HepG2 (cell line): ENCODE measurements around the gene RMDN2. TPM values are rescaled to one million over a fixed set of nuclear protein-coding genes. Genes with fewer than 3 reads are reported as not detected.

ENCODE experiments used
- CENPX ChIP-seq: sonication (generic); formaldehyde crosslinking; IDR thresholded peaks from 2 replicates; pipeline ENCODE4 v1.9.0; 2021; ENCODE audit warnings: mild to moderate bottlenecking, missing genetic modification reagents, moderate library complexity
- CSRNP1 ChIP-seq: sonication (generic); formaldehyde crosslinking; IDR thresholded peaks from 2 replicates; pipeline ENCODE4 v1.8.1; 2023; ENCODE audit warnings: mild to moderate bottlenecking, missing genetic modification reagents
- DPF2 ChIP-seq: sonication (generic); formaldehyde crosslinking; IDR thresholded peaks from 2 replicates; pipeline ENCODE4 v1.4.0; 2020; ENCODE audit warnings: mild to moderate bottlenecking, low read depth, missing genetic modification reagents, borderline replicate concordance
- GABPA ChIP-seq, 2 experiments: IDR thresholded peaks; 2 replicates each; pipeline ENCODE4 v1.6.1; 2011 to 2016; ENCODE audit warnings: low read depth in 2 of 2, low read length in 1 of 2, missing biosample characterization in 1 of 2, missing genetic modification characterization in 1 of 2
- HDAC2 ChIP-seq: sonication (generic); formaldehyde crosslinking; IDR thresholded peaks from 2 replicates; pipeline ENCODE4 v1.4.0; 2020; ENCODE audit warnings: missing genetic modification reagents
- HMG20A ChIP-seq: IDR thresholded peaks from 2 replicates; pipeline ENCODE4 v1.6.1; 2016; ENCODE audit warnings: borderline replicate concordance
- HNRNPLL ChIP-seq: fragments of 200-400 bp; formaldehyde crosslinking; IDR thresholded peaks from 2 replicates; pipeline ENCODE4 v1.6.1; 2017; ENCODE audit warnings: mild to moderate bottlenecking, low read depth, low read length; ENCODE audit not compliant: poor library complexity, severe bottlenecking
- KDM6A ChIP-seq: IDR thresholded peaks from 2 replicates; pipeline ENCODE4 v1.6.1; 2016; ENCODE audit warnings: low read depth
- MIXL1 ChIP-seq: IDR thresholded peaks from 2 replicates; pipeline ENCODE4 v1.6.1; 2016
- PHF21A ChIP-seq: sonication (generic); formaldehyde crosslinking; IDR thresholded peaks from 2 replicates; pipeline ENCODE4 v1.5.0; 2020; ENCODE audit warnings: mild to moderate bottlenecking, missing genetic modification reagents
- PITX1 ChIP-seq: sonication (generic); formaldehyde crosslinking; IDR thresholded peaks from 2 replicates; pipeline ENCODE4 v1.5.1; 2020; ENCODE audit warnings: mild to moderate bottlenecking, missing genetic modification reagents
- PTBP1 ChIP-seq: fragments of 200-400 bp; formaldehyde crosslinking; IDR thresholded peaks from 2 replicates; pipeline ENCODE4 v1.6.1; 2018; ENCODE audit warnings: low read length, low read depth; ENCODE audit not compliant: poor library complexity, severe bottlenecking
- SP1 ChIP-seq, 2 experiments: fragments of 450-650 bp in 1 of 2; sonication (generic) in 1 of 2; formaldehyde crosslinking in 1 of 2; IDR thresholded peaks; 2 replicates each; pipeline versions ENCODE4 v1.4.0 to v1.6.1; 2016 to 2020; ENCODE audit warnings: missing genetic modification reagents in 1 of 2
- TRIM24 ChIP-seq: sonication (generic); formaldehyde crosslinking; IDR thresholded peaks from 2 replicates; pipeline ENCODE4 v1.8.0; 2022; ENCODE audit warnings: mild to moderate bottlenecking, missing genetic modification reagents
- YEATS2 ChIP-seq: sonication (generic); formaldehyde crosslinking; IDR thresholded peaks from 2 replicates; pipeline ENCODE4 v1.4.0; 2020; ENCODE audit warnings: missing genetic modification reagents, borderline replicate concordance
- ZFX ChIP-seq: sonication (generic); formaldehyde crosslinking; IDR thresholded peaks from 2 replicates; pipeline ENCODE4 v1.4.0; 2020; ENCODE audit warnings: mild to moderate bottlenecking, low read depth, missing genetic modification reagents, moderate library complexity
- ZMYM4 ChIP-seq: sonication (generic); formaldehyde crosslinking; IDR thresholded peaks from 2 replicates; pipeline ENCODE4 v1.8.1; 2023; ENCODE audit warnings: mild to moderate bottlenecking, missing genetic modification reagents
- ZNF10 ChIP-seq: sonication (generic); formaldehyde crosslinking; IDR thresholded peaks from 2 replicates; pipeline ENCODE4 v1.4.0; 2020; ENCODE audit warnings: mild to moderate bottlenecking, low read depth, missing genetic modification reagents, borderline replicate concordance
- ZNF24 ChIP-seq: fragments of 450-650 bp; IDR thresholded peaks from 2 replicates; pipeline ENCODE4 v1.6.1; 2017; ENCODE audit warnings: antibody characterized with exemption, mild to moderate bottlenecking
- ZNF501 ChIP-seq: sonication (generic); formaldehyde crosslinking; IDR thresholded peaks from 2 replicates; pipeline ENCODE4 v1.5.1; 2020; ENCODE audit warnings: mild to moderate bottlenecking, moderate library complexity, missing genetic modification reagents
- ZNF563 ChIP-seq: sonication (generic); formaldehyde crosslinking; IDR thresholded peaks from 2 replicates; pipeline ENCODE4 v1.8.0; 2022; ENCODE audit warnings: mild to moderate bottlenecking, moderate library complexity, missing genetic modification reagents
- ZNF674 ChIP-seq: sonication (generic); formaldehyde crosslinking; IDR thresholded peaks from 2 replicates; pipeline ENCODE4 v1.5.0; 2020; ENCODE audit warnings: low read depth, mild to moderate bottlenecking, missing genetic modification reagents
- ZNF878 ChIP-seq: sonication (generic); formaldehyde crosslinking; IDR thresholded peaks from 2 replicates; pipeline ENCODE4 v1.8.1; 2023; ENCODE audit warnings: mild to moderate bottlenecking, missing genetic modification reagents, moderate library complexity
- ZSCAN22 ChIP-seq: sonication (generic); formaldehyde crosslinking; IDR thresholded peaks from 2 replicates; pipeline ENCODE4 v1.4.0; 2020; ENCODE audit warnings: mild to moderate bottlenecking, missing genetic modification reagents
- polyA plus RNA-seq, 8 experiments: library from polyadenylated mRNA; depleted of rRNA in 3 of 8; stranded (reverse) in 7 of 8; unstranded in 1 of 8; fragments of >200 nt; fragmentation: Illumina TruSeq in 4 of 8; extraction: Trizol in 4 of 8; gene quantifications; 2 replicates each; pipeline versions ENCODE4 v1.2.1 to v1.2.3, GENCODE V29; 2011 to 2016; ENCODE audit warnings: low read depth in 4 of 8, missing spikeins in 1 of 8, mixed read lengths in 1 of 8; ENCODE audit not compliant: insufficient read depth in 1 of 8
- total RNA-seq, 5 experiments: library from RNA; depleted of rRNA; stranded (reverse); fragments of >200 nt; fragmentation: Illumina TruSeq; extraction: Trizol; gene quantifications; 2 replicates each; pipeline ENCODE4 v1.2.3, GENCODE V29; 2016; ENCODE audit warnings: low read depth in 1 of 5
- TF ChIP-seq, protein P1 (sequence below): IDR thresholded peaks from 2 replicates; pipeline ENCODE4 v1.6.1; 2018; ENCODE audit warnings: missing genetic modification reagents
- TF ChIP-seq, protein P2 (sequence below): sonication (generic); formaldehyde crosslinking; IDR thresholded peaks from 2 replicates; pipeline ENCODE4 v1.5.0; 2020; ENCODE audit warnings: missing genetic modification reagents, mild to moderate bottlenecking, borderline replicate concordance

Gene RMDN2
- total and polyA plus RNA-seq, 2 of the 13 experiments (the other 11 are each of a cell fraction or from before 2014, with no cell fraction given), result 2.3 to 8.9 TPM

- TF ChIP-seq YEATS2 (CRISPR knock-in tag), result peak; percentile 67; the same call in 1 of the 2 replicates
- no peak for TF ChIP-seq ZNF674
- TF ChIP-seq ZNF10 (CRISPR knock-in tag), result no peak
- TF ChIP-seq CENPX, result no peak
- no peak for TF ChIP-seq SP1 (IDR thresholded peaks at IDR 0.05)
- 0 out of 2 replicates have a peak, but pooled peaks have one; percentile 25 for TF ChIP-seq SP1 (CRISPR knock-in tag; IDR thresholded peaks at IDR 0.05)
- no peak for TF ChIP-seq CSRNP1
- TF ChIP-seq GABPA (IDR thresholded peaks at IDR 0.05; ENCODE audit: low read depth, low read length), result no peak
- peak; percentile 69 for TF ChIP-seq GABPA (CRISPR knock-in tag; IDR thresholded peaks at IDR 0.05; ENCODE audit: low read depth)
- peak; percentile 100 for TF ChIP-seq HMG20A
- no peak for TF ChIP-seq ZNF563 (CRISPR knock-in tag)
- TF ChIP-seq ZNF878 (CRISPR knock-in tag), result peak; percentile 86; the same call in 1 of the 2 replicates
- peak; percentile 96 for TF ChIP-seq PITX1
- TF ChIP-seq PHF21A (CRISPR knock-in tag), result peak; percentile 94
- no peak for TF ChIP-seq HNRNPLL
- TF ChIP-seq ZNF24, result peak; percentile 74
- TF ChIP-seq ZFX (CRISPR knock-in tag), result no peak
- TF ChIP-seq PTBP1, result no peak
- TF ChIP-seq KDM6A, result peak; percentile 97
- TF ChIP-seq HDAC2, result peak; percentile 98
- peak; percentile 98 for TF ChIP-seq DPF2
- TF ChIP-seq, protein P1, sequence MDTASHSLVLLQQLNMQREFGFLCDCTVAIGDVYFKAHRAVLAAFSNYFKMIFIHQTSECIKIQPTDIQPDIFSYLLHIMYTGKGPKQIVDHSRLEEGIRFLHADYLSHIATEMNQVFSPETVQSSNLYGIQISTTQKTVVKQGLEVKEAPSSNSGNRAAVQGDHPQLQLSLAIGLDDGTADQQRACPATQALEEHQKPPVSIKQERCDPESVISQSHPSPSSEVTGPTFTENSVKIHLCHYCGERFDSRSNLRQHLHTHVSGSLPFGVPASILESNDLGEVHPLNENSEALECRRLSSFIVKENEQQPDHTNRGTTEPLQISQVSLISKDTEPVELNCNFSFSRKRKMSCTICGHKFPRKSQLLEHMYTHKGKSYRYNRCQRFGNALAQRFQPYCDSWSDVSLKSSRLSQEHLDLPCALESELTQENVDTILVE (CRISPR knock-in tag), result peak; percentile 93; the same call in 1 of the 2 replicates
- TF ChIP-seq ZSCAN22 (CRISPR knock-in tag), result no peak
- TF ChIP-seq ZNF501 (CRISPR knock-in tag), result no peak
- peak; percentile 81; the same call in 1 of the 2 replicates for TF ChIP-seq MIXL1 (CRISPR knock-in tag)
- TF ChIP-seq ZMYM4 (CRISPR knock-in tag), result peak; percentile 84
- TF ChIP-seq TRIM24, result peak; percentile 87; the same call in 1 of the 2 replicates
- TF ChIP-seq, protein P2, sequence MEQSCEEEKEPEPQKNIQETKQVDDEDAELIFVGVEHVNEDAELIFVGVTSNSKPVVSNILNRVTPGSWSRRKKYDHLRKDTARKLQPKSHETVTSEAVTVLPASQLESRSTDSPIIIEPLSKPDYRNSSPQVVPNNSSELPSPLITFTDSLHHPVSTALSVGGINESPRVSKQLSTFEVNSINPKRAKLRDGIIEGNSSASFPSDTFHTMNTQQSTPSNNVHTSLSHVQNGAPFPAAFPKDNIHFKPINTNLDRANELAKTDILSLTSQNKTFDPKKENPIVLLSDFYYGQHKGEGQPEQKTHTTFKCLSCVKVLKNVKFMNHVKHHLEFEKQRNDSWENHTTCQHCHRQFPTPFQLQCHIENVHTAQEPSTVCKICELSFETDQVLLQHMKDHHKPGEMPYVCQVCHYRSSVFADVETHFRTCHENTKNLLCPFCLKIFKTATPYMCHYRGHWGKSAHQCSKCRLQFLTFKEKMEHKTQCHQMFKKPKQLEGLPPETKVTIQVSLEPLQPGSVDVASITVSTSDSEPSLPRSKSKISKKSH (CRISPR knock-in tag), result no peak
Measured at GRCh38 chr2:37918742-37919186, 6.3 kb upstream of the RMDN2 start (continued).
